ENCODE measurements around the gene KDM4C. TPM values are rescaled to one million over a fixed set of nuclear protein-coding genes. Genes with fewer than 3 reads are reported as not detected.

Gene KDM4C
- polyA plus RNA-seq, 2 of the 4 experiments (the other 2 are of a cell fraction): 9.6 to 15.6 TPM

- ChIA-PET POLR2A (no interaction called here), CTCF (no interaction called here)
- no peaks in the 10 kb centered on the region for H3K4me1 ChIP-seq
- no peaks in the 10 kb centered on the region for H3K9me3 ChIP-seq
- TF ChIP-seq HDAC2 (IDR thresholded peaks at IDR 0.05): no peak
- TF ChIP-seq ZNF302 (CRISPR knock-in tag; IDR thresholded peaks at IDR 0.05): no peak
- TF ChIP-seq HOXB13 (CRISPR knock-in tag; IDR thresholded peaks at IDR 0.05; ENCODE audit: low read depth): no peak
- no peak for TF ChIP-seq CBX8 (IDR thresholded peaks at IDR 0.05)
- TF ChIP-seq ELK1 (IDR thresholded peaks at IDR 0.05; ENCODE audit: low read depth, low read length): no peak
- WGBS (ENCODE audit: missing lambda C conversion rate): 89% methylated on average over 5 of the region's 5 CpGs
- FAIRE-seq: no peak
- no peak for DNase-seq (ENCODE audit: low read depth in 1 of 2, low spot score in 1 of 2)
- no peak overlapping the region for H3K27ac ChIP-seq
- H3K4me2 ChIP-seq: no peak overlapping the region
- no peak for ATAC-seq
- no peak overlapping the region for H3K4me3 ChIP-seq
Measured at GRCh38 chr9:7081065-7081600, 323.4 kb downstream of the KDM4C start.

- Histone ChIP-seq H3K27ac (no peak overlapping the region), H3K4me3 (no peak overlapping the region), H3K4me1 (no peaks in the 10 kb centered on the region), H3K9me3 (no peaks in the 10 kb centered on the region), H3K4me2 (no peak overlapping the region)
- 76% methylated on average over 1 of the region's 1 CpG for WGBS (ENCODE audit: missing lambda C conversion rate)
- DNase-seq (ENCODE audit: low read depth in 1 of 2, low spot score in 1 of 2) (no peak), ATAC-seq (no peak), FAIRE-seq (no peak)
- CTCF ChIA-PET: no interaction called here
- POLR2A ChIA-PET: no interaction called here
- TF ChIP-seq RFX5 (IDR thresholded peaks at IDR 0.05) (no peak), BHLHE40 (IDR thresholded peaks at IDR 0.05; ENCODE audit: low read depth, low read length) (no peak), NFE2L2 (conservative IDR thresholded peaks at IDR 0.05; ENCODE audit: low read length) (no peak), CHD2 (IDR thresholded peaks at IDR 0.05; ENCODE audit: low read length, partially characterized antibody) (no peak), EHMT2 (IDR thresholded peaks at IDR 0.05; ENCODE audit: low read depth) (no peak), SREBF2 (IDR thresholded peaks at IDR 0.05) (no peak), JUNB (IDR thresholded peaks at IDR 0.05) (no peak), MAX (IDR thresholded peaks at IDR 0.05) (no peak), HOXB5 (CRISPR knock-in tag; IDR thresholded peaks at IDR 0.05) (no peak)
Measured at GRCh38 chr9:7083192-7083591, 325.4 kb downstream of the KDM4C start.

- POLR2A ChIA-PET: no interaction called here
Measured at GRCh38 chr9:7085357-7085756, 327.6 kb downstream of the KDM4C start.

GRCh38 chr9:7086389-7086788 is 328.6 kb downstream of the KDM4C start:
- CTCF ChIA-PET: interaction anchor here (0.9 kb wide), 1 partner anchor 13 kb away, joined by 3 read pairs; no protein-coding TSS in a partner anchor
- FAIRE-seq: no peak
- POLR2A ChIA-PET: no interaction called here
- H3K9me3 ChIP-seq: no peaks in the 10 kb centered on the region
- H3K4me3 ChIP-seq: no peak overlapping the region
- H3K4me1 ChIP-seq: no peaks in the 10 kb centered on the region
- WGBS (ENCODE audit: missing lambda C conversion rate): 93% methylated on average over 3 of the region's 3 CpGs
- H3K27ac ChIP-seq: no peak overlapping the region
- no peak for TF ChIP-seq HOXA7 (CRISPR knock-in tag; IDR thresholded peaks at IDR 0.05)
- no peak for DNase-seq (ENCODE audit: low read depth in 1 of 2, low spot score in 1 of 2)
- no peak overlapping the region for H3K4me2 ChIP-seq
- ATAC-seq: no peak

More at GRCh38 chr9:7085357-7085756, 327.6 kb downstream of the KDM4C start:
- H3K27ac ChIP-seq: no peak overlapping the region
- CTCF ChIA-PET: no interaction called here
- H3K9me3 ChIP-seq: no peaks in the 10 kb centered on the region
- ATAC-seq: no peak
- no peak overlapping the region for H3K4me3 ChIP-seq
- no peaks in the 10 kb centered on the region for H3K4me1 ChIP-seq
- WGBS (ENCODE audit: missing lambda C conversion rate): 93% methylated on average over 4 of the region's 4 CpGs
- no peak for DNase-seq (ENCODE audit: low read depth in 1 of 2, low spot score in 1 of 2)
- FAIRE-seq: no peak
- TF ChIP-seq FOSL2 (IDR thresholded peaks at IDR 0.05) (no peak), FOSL2 (CRISPR knock-in tag; IDR thresholded peaks at IDR 0.05) (no peak), HOXB5 (CRISPR knock-in tag; IDR thresholded peaks at IDR 0.05) (no peak), KDM5A (IDR thresholded peaks at IDR 0.05) (no peak), NPAS2 (CRISPR knock-in tag; IDR thresholded peaks at IDR 0.05; ENCODE audit: borderline replicate concordance) (no peak), EHMT2 (IDR thresholded peaks at IDR 0.05; ENCODE audit: low read depth) (no peak)
- no peak overlapping the region for H3K4me2 ChIP-seq

Measured in A549 (cell line).